HFFc6 (cell line): ENCODE data around the gene ZACN. TPM values are rescaled to one million over a fixed set of nuclear protein-coding genes. Genes with fewer than 3 reads are reported as not detected.

ENCODE experiments used
- DNase-seq: peaks from one replicate; pipeline ENCODE4 v3.0.0-alpha.2; 2018
- H3K27ac Mint-ChIP-seq: 2 replicates; pipeline ENCODE4 v1.8.0; 2020; ENCODE audit warnings: mild to moderate bottlenecking, mixed read lengths
- H3K27me3 Mint-ChIP-seq: 2 replicates; pipeline ENCODE4 v1.8.0; 2021; ENCODE audit warnings: mild to moderate bottlenecking, moderate library complexity, mixed read lengths; ENCODE audit not compliant: insufficient read depth
- H3K36me3 Mint-ChIP-seq: 2 replicates; pipeline ENCODE4 v1.8.0; 2021; ENCODE audit warnings: low read depth, mixed read lengths
- H3K4me1 Mint-ChIP-seq: 2 replicates; pipeline ENCODE4 v1.8.0; 2020; ENCODE audit warnings: low read depth, mixed read lengths
- H3K4me3 Mint-ChIP-seq: 2 replicates; pipeline ENCODE4 v1.8.0; 2020; ENCODE audit warnings: mild to moderate bottlenecking, moderate library complexity, mixed read lengths
- H3K9me3 Mint-ChIP-seq: 2 replicates; pipeline ENCODE4 v1.8.0; 2020; ENCODE audit warnings: mild to moderate bottlenecking, mixed read lengths
- microRNA-seq: library from miRNA; unstranded; fragments of <30 nt; microRNA quantifications from one replicate; pipeline ENCODE4, GENCODE V29; 2019
- total RNA-seq, 6 experiments: library from RNA; stranded (reverse); fragmentation: NEBNext Ultra II Directional; extraction: Animal tissue kit (Norgen Biotek cat#: 25700); gene quantifications; 2 replicates in 1 of 6; 3 replicates in 5 of 6; pipeline ENCODE4 v1.2.3, GENCODE V29; 2021
- TF ChIP-seq, protein P1 (sequence below): fragments of 200-600 bp; sonication (generic); IDR thresholded peaks from 2 replicates; pipeline ENCODE4 v1.5.0; 2021; ENCODE audit warnings: antibody characterized with exemption, mild to moderate bottlenecking

ZACN gene
- total RNA-seq, 6 experiments from 2014 or later = 0.23 to 0.26 TPM; not detected in 4

DNA sequence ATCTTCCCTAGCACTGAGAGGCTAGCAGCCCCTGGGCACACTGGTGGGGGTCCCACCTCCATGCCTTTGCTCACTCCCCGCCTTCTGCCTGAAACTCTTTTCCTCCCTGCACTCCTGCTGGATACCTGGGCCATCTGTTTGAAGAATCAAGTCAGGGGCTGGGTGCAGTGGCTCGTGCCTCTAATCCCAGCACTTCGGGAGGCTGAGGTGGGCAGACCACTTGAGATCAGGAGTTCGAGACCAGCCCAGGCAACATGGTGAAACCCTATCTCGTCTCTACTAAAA is 46.4 kb downstream of the ZACN start:
- no peak for DNase-seq
- no peaks in the 10 kb centered on the region for H3K9me3 Mint-ChIP-seq
- TF ChIP-seq, protein P1, sequence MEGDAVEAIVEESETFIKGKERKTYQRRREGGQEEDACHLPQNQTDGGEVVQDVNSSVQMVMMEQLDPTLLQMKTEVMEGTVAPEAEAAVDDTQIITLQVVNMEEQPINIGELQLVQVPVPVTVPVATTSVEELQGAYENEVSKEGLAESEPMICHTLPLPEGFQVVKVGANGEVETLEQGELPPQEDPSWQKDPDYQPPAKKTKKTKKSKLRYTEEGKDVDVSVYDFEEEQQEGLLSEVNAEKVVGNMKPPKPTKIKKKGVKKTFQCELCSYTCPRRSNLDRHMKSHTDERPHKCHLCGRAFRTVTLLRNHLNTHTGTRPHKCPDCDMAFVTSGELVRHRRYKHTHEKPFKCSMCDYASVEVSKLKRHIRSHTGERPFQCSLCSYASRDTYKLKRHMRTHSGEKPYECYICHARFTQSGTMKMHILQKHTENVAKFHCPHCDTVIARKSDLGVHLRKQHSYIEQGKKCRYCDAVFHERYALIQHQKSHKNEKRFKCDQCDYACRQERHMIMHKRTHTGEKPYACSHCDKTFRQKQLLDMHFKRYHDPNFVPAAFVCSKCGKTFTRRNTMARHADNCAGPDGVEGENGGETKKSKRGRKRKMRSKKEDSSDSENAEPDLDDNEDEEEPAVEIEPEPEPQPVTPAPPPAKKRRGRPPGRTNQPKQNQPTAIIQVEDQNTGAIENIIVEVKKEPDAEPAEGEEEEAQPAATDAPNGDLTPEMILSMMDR = no peak
- H3K4me1 Mint-ChIP-seq = no peaks in the 10 kb centered on the region
- no peak overlapping the region for H3K4me3 Mint-ChIP-seq
- no peaks in the 10 kb centered on the region for H3K36me3 Mint-ChIP-seq
- H3K27ac Mint-ChIP-seq = no peak overlapping the region
- H3K27me3 Mint-ChIP-seq = peaks cover 21% of the 10 kb centered on the region; the same call in 1 of the 2 replicates

DNA sequence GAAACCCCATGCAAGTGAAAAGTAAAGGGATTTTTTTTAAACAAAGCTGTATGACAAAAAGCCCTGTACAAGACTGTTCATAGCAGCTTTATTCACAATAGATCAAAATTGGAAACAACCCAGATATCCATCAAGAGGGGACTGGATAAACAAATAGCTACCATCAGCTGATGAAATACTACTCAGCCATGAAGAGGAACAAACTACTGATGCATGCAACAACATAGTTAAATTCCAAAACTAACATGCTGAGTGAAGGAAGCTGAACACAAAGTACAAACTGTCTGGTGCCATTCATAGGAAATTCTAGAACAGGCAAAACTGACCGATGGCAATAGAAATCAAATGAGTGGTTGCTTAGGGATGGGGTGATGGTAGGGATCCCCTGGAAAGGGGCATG is 46.9 kb downstream of the ZACN start:
- H3K4me3 Mint-ChIP-seq = no peak overlapping the region
- H3K27me3 Mint-ChIP-seq = peaks cover 21% of the 10 kb centered on the region; the same call in 1 of the 2 replicates
- H3K36me3 Mint-ChIP-seq = no peaks in the 10 kb centered on the region
- H3K4me1 Mint-ChIP-seq = no peaks in the 10 kb centered on the region
- DNase-seq = no peak
- no peaks in the 10 kb centered on the region for H3K9me3 Mint-ChIP-seq
- H3K27ac Mint-ChIP-seq = no peak overlapping the region
- TF ChIP-seq, protein P1 = no peak

DNA sequence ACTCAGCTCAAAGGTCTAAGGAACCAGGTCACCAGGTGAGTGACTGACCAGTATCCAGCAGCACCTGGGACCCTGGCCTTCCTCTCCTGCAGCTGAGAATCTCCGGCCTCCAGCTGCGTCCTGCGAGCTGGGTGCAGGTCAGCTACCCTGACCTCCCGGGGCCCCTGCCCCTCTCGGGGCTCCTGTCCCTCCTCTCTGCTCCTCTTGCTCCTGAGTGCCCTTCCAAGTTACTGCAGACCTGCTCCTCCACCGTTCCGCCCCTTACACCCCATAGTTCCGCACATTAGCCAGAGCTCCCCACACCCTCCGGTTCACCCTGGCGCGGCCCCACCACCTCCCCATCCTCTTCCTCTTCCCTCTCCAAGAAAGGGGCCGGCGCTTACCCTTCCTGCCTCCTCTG is 51.5 kb downstream of the ZACN start:
- H3K4me1 Mint-ChIP-seq = no peaks in the 10 kb centered on the region
- H3K27ac Mint-ChIP-seq = no peak overlapping the region
- DNase-seq = no peak

DNA sequence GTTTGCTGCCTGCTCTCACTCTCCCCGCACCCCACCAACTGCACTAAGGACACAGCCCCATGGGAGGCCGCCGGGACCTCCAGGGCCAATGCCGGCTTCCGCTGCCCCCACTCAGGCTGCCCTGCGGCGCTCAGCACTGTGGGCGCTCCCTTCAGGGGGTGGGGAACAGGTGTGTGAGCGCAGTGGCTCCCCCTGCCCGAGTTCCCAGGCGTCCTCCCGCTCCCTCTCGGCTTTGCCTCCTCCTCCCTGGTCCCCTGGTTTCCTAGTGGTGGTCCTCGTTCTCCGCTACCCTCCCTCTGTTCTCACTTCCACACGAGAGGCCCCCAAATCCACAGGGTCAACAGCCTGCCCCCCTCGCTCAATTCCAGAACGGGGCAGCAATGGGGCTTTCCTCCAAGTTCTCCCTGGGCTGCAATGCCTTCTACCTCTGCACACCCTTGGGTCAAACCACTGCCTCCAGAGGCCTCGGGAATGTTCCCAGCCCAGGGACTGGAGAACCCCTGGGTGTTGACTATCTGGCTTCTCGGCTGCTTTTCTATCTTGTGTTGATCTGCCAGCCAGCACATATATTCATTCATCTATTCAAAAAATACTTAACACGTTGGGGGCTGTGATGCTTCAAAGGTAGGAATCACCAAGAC is 52.2 kb downstream of the ZACN start:
- H3K36me3 Mint-ChIP-seq = no peaks in the 10 kb centered on the region
- TF ChIP-seq, protein P1 = no peak
- H3K4me1 Mint-ChIP-seq = no peaks in the 10 kb centered on the region
- H3K27ac Mint-ChIP-seq = no peak overlapping the region
- H3K9me3 Mint-ChIP-seq = no peaks in the 10 kb centered on the region
- DNase-seq = no peak
- H3K27me3 Mint-ChIP-seq = peaks cover 26% of the 10 kb centered on the region
- no peak overlapping the region for H3K4me3 Mint-ChIP-seq

More for the DNA sequence above, 51.5 kb downstream of the ZACN start:
- Mint-ChIP-seq H3K36me3 (no peaks in the 10 kb centered on the region), H3K4me3 (no peak overlapping the region), H3K9me3 (no peaks in the 10 kb centered on the region), H3K27me3 (peaks cover 26% of the 10 kb centered on the region)
- TF ChIP-seq, protein P1 = no peak

DNA sequence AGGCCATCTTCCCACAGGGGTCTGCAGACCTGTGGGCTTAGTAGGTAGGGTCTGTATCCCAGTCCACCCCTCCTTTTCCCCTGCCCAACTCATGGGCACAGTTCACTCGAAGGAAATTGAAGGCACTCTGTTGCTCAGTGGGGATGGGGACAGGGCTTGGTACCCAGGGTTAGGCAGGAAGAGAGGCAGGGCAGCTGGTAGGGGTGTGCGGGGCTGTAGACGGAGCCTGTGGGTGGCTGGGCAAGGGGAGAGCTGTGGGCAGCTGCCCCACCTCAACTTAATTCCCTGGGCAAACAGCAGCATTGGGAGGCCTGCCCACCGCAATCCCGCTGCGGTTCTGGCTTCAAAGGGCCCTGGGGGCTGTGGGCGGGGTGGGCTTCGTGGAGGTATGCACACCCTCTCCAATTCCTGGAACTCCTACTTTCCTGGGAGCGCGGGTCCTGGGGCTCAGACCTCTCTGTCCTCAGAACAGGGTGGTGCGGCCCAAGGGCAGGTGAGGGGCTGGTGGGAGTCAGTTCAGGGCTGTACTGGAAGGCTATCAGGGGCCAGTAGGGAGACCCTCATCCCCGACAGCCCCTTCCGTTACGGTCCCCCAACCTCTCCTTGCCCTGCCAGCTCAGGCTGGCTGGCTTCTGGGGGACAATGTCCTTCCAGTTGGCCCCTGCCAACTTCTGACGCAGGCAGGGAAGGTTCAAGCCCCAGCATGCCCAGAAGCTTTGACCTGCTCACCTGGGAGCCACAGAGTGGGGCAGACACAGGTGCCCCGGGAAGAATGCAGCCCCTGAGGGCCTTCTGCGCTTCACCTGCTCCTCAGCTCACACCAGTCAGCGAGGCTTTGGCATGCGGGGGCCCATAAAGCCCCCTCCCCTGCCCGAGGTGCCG is 53.0 kb downstream of the ZACN start:
- Mint-ChIP-seq H3K4me1 (no peaks in the 10 kb centered on the region), H3K27me3 (peaks cover 30% of the 10 kb centered on the region), H3K27ac (no peak overlapping the region), H3K4me3 (no peak overlapping the region), H3K36me3 (no peaks in the 10 kb centered on the region), H3K9me3 (no peaks in the 10 kb centered on the region)
- no peak for DNase-seq
- TF ChIP-seq, protein P1 = no peak

Small RNAs within 50 kb of the gene (microRNA-seq; reads per million reads assigned to microRNA genes)
- gene MIR6868 = not detected

Other genes starting within 250 kb of the ZACN start
- under 1 TPM; 0.17 to 0.78 (median 0.24) TPM for gene UNC13D, start 234.8 kb upstream of the ZACN start, total RNA-seq
- 10 to 100 TPM; 51.4 to 65.5 (median 59.3) TPM for gene WBP2, start 223.8 kb upstream of the ZACN start, total RNA-seq
- 1 to 10 TPM; 1.0 to 2.3 (median 1.5) TPM for gene TRIM47, start 200.6 kb upstream of the ZACN start, total RNA-seq
- 10 to 100 TPM; 10.3 to 12.6 (median 11.0) TPM for gene TRIM65, start 182.2 kb upstream of the ZACN start, total RNA-seq
- gene MRPL38, start 174.3 kb upstream of the ZACN start, total RNA-seq = 10 to 100 TPM; 64.9 to 89.8 (median 70.3) TPM
- 10 to 100 TPM in 1 of 6 experiments, 1 to 10 TPM in 5; 5.6 to 10.1 (median 6.3) TPM for gene FBF1, start 138.1 kb upstream of the ZACN start, total RNA-seq
- 10 to 100 TPM; 40.4 to 47.2 (median 44.5) TPM for gene ACOX1, start 100.0 kb upstream of the ZACN start, total RNA-seq
- gene TEN1, start 99.9 kb upstream of the ZACN start, total RNA-seq = 10 to 100 TPM; 13.3 to 15.4 (median 13.8) TPM
- 1 to 10 TPM; 1.9 to 2.9 (median 2.1) TPM for gene CDK3, start 78.3 kb upstream of the ZACN start, total RNA-seq
- gene EVPL, start 51.9 kb upstream of the ZACN start, total RNA-seq = not detected
- 100 to 1,000 TPM in 3 of 6 experiments, 10 to 100 TPM in 3; 95.3 to 104 (median 100.0) TPM for gene SRP68, start 6.7 kb upstream of the ZACN start, total RNA-seq
- under 1 TPM in 5 of 6 experiments, not detected in 1; 0.14 to 0.33 (median 0.15) TPM for gene GALR2, start 4.4 kb upstream of the ZACN start, total RNA-seq
- gene EXOC7, start 24.6 kb downstream of the ZACN start, total RNA-seq = 100 to 1,000 TPM; 134 to 157 (median 144) TPM
- not detected for gene FOXJ1, start 62.1 kb downstream of the ZACN start, total RNA-seq
- under 1 TPM in 3 of 6 experiments, not detected in 3; 0.11 to 0.19 (median 0.18) TPM for gene RNF157, start 161.3 kb downstream of the ZACN start, total RNA-seq
- gene UBALD2, start 186.2 kb downstream of the ZACN start, total RNA-seq = 10 to 100 TPM; 24.5 to 35.7 (median 30.5) TPM
- gene QRICH2, start 229.1 kb downstream of the ZACN start, total RNA-seq = 1 to 10 TPM; 1.2 to 2.3 (median 1.4) TPM